ENCODE measurements around the gene RPH3AL. TPM values are rescaled to one million over a fixed set of nuclear protein-coding genes. Genes with fewer than 3 reads are reported as not detected.
"Not testable (repeated sequence)": the region's sequence is repeated elsewhere in the genome, so short reads cannot be mapped to it uniquely, and the experiment has no call there.

Gene RPH3AL
- polyA plus RNA-seq, 4 donors = 3.1 to 24.7 (median 18.1) TPM

GRCh38 chr17:206941-207560, 145.6 kb downstream of the RPH3AL start:
- no peak for DNase-seq (ENCODE audit: low read depth in 4 of 4, low spot score in 3 of 4)

- not testable (repeated sequence) for DNase-seq (ENCODE audit: low read depth in 4 of 4, low spot score in 3 of 4)
Measured at GRCh38 chr17:206484-206883, 146.1 kb downstream of the RPH3AL start.

GRCh38 chr17:205817-206216, 146.8 kb downstream of the RPH3AL start:
- DNase-seq (ENCODE audit: low read depth in 4 of 4, low spot score in 3 of 4) = no peak

GRCh38 chr17:205148-205669, 147.4 kb downstream of the RPH3AL start:
- DNase-seq (ENCODE audit: low read depth in 4 of 4, low spot score in 3 of 4) = no peak

GRCh38 chr17:204427-205147, 148.0 kb downstream of the RPH3AL start:
- no peak for DNase-seq (ENCODE audit: low read depth in 4 of 4, low spot score in 3 of 4)

- no peak for DNase-seq (ENCODE audit: low read depth in 4 of 4, low spot score in 3 of 4)
Measured at GRCh38 chr17:202501-202951, 150.1 kb downstream of the RPH3AL start.

- DNase-seq (ENCODE audit: low read depth in 4 of 4, low spot score in 3 of 4) = not testable (repeated sequence)
Measured at GRCh38 chr17:201736-202135, 150.9 kb downstream of the RPH3AL start.

- not testable (repeated sequence) for DNase-seq (ENCODE audit: low read depth in 4 of 4, low spot score in 3 of 4)
Measured at GRCh38 chr17:201257-201656, 151.3 kb downstream of the RPH3AL start.

- no peak for DNase-seq (ENCODE audit: low read depth in 4 of 4, low spot score in 3 of 4)
Measured at GRCh38 chr17:200586-200985, 152.0 kb downstream of the RPH3AL start.

- DNase-seq (ENCODE audit: low read depth in 4 of 4, low spot score in 3 of 4) = no peak
Measured at GRCh38 chr17:199806-200545, 152.6 kb downstream of the RPH3AL start.

- DNase-seq (ENCODE audit: low read depth in 4 of 4, low spot score in 3 of 4) = no peak
Measured at GRCh38 chr17:199191-199604, 153.4 kb downstream of the RPH3AL start.

GRCh38 chr17:198225-198624, 154.4 kb downstream of the RPH3AL start:
- not testable (repeated sequence) for DNase-seq (ENCODE audit: low read depth in 4 of 4, low spot score in 3 of 4)

GRCh38 chr17:197352-197751, 155.3 kb downstream of the RPH3AL start:
- no peak for DNase-seq (ENCODE audit: low read depth in 4 of 4, low spot score in 3 of 4)

- no peak for DNase-seq (ENCODE audit: low read depth in 4 of 4, low spot score in 3 of 4)
Measured at GRCh38 chr17:194828-195602, 157.6 kb downstream of the RPH3AL start.

- DNase-seq (ENCODE audit: low read depth in 4 of 4, low spot score in 3 of 4) = peak in 2 of 4 donors; percentile 57 to 70
Measured at GRCh38 chr17:193841-194806, 158.5 kb downstream of the RPH3AL start.

GRCh38 chr17:193426-193810, 159.2 kb downstream of the RPH3AL start:
- no peak for DNase-seq (ENCODE audit: low read depth in 4 of 4, low spot score in 3 of 4)

GRCh38 chr17:192666-193425, 159.8 kb downstream of the RPH3AL start:
- DNase-seq (ENCODE audit: low read depth in 4 of 4, low spot score in 3 of 4) = no peak

GRCh38 chr17:189444-189843, 163.2 kb downstream of the RPH3AL start:
- no peak for DNase-seq (ENCODE audit: low read depth in 4 of 4, low spot score in 3 of 4)

GRCh38 chr17:187130-187529, 165.5 kb downstream of the RPH3AL start:
- no peak for DNase-seq (ENCODE audit: low read depth in 4 of 4, low spot score in 3 of 4)

Measured in left renal pelvis (tissue), 4 donors.